SU-DHL-6 (cell line): ENCODE measurements around the gene CTNNBL1.

Experiments used
- CTCF ChIP-seq: fragments of 200-600 bp; sonication (generic); IDR thresholded peaks from one replicate; pipeline ENCODE4 v1.5.1; 2017; ENCODE audit warnings: antibody characterized with exemption, mild to moderate bottlenecking, low read length, moderate library complexity; ENCODE audit not compliant: insufficient read depth, poor library complexity, severe bottlenecking
- EZH2phosphoT487 ChIP-seq: fragments of 200-600 bp; sonication (generic), shearing (Covaris generic); conservative IDR thresholded peaks from 2 replicates; pipeline ENCODE4 v1.6.1; 2018; ENCODE audit warnings: mild to moderate bottlenecking, antibody characterized with exemption, low read length, moderate library complexity, mixed read lengths

GRCh38 chr20:37734228-37734985, 40.6 kb downstream of the CTNNBL1 start:
- no peak for TF ChIP-seq CTCF
- no peak for TF ChIP-seq EZH2phosphoT487
